ENCODE results near the gene FTSJ3.
A peak's percentile ranks its signal among the peaks of the same experiment; 100 is the strongest.
"Not testable (repeated sequence)": the region's sequence is repeated elsewhere in the genome, so short reads cannot be mapped to it uniquely, and the experiment has no call there.

The FTSJ3 gene

DNA sequence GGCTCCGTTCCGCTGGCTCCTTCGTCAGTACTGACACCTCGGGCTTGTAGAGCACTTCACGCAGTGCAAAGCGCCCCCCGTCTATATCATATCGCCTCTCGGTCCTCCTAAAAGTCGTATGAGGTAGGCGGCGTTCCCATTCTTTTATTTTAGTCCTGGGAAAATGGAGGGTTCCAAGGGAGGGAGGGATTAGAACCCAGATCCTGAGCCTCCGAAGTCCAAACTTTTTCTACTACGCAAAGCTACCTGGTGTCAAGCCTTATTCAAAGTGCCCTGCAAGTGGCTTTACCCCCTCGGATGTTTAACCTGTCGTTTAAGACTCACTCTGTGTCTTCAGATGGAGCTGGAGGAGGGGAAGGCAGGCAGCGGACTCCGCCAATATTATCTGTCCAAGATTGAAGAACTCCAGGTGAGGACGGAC is 348 bp upstream of the FTSJ3 start:
- no peak for DNase-seq (ENCODE audit: low spot score)

DNA sequence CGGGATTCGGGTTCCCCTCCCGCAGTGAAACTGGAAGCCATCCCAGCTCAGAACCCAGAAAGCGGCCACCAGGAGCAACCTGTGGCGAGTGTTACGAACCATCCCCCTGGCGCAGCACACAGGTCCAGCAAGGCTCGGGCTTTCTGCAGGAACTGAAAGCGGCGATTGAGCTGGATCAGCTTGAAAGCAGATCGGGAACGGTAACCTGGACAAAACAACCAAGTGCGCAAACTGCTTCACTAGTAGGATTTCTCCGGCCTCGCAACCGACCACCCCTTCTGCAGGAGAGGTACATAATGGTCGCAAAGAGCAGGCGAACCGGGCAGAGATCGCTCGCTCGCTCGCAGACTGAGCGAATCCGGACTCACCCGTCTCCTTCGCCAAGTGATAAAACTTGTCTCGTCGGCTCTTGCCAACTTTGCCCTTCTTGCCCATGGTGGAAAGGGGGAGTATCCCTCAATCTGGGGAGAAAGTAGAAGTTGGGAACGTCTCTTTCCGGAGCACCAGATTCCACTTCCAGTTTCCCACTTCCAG is 928 bp downstream of the FTSJ3 start:
- peak; percentile 26 for DNase-seq (ENCODE audit: low spot score)

DNA sequence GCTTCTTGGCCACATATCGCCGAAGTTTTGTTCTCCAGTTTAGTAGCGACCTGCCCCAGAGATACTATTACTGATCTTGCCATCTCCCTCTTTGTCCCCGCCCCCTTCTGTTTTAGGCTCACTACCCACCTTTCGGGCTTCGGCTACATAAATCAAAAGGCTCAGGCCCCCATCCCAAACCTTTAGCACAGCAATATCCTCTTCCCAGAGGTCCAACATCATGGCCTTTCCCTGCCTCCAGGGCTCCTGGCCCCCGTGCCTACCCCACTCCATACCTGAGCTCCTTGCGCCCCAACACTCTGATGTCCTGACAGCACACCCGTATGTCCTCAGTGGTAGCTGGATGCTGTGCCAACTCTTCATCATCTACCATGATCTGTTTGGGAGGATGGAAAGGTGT is 3.1 kb downstream of the FTSJ3 start:
- DNase-seq (ENCODE audit: low spot score), result no peak

DNA sequence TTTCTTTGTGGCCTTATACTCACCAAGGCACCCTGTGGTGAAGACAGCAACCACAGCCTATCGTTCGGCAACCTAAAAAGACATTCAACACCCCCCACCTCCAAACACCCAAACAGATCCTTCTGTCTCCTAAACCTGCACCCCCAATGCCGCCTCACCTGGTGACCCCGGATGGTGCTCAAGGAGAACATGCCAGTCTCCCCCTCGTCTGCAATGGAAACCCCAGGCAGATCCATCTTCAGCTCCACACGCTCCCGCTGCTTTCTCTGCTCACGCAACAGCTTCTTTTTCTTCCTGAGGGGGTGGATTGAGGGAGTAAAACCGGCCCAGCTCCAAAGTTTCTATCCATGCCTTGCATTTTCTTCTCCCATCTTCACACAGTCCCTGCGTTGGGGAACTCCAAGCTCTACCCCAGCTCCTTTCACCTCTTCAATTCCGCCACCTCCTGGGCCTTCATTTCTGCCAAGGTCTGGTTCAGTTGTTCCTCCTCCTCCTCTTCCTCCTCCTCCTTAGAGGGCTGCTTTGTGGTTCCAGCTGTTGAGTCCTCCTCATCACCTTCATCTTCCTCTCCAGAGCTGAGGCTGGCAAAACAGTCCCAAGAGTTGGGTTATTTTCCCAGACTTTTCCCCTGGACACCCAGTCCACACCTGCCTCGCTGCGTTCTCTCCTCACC is 3.7 kb downstream of the FTSJ3 start:
- DNase-seq (ENCODE audit: low spot score), result no peak

DNA sequence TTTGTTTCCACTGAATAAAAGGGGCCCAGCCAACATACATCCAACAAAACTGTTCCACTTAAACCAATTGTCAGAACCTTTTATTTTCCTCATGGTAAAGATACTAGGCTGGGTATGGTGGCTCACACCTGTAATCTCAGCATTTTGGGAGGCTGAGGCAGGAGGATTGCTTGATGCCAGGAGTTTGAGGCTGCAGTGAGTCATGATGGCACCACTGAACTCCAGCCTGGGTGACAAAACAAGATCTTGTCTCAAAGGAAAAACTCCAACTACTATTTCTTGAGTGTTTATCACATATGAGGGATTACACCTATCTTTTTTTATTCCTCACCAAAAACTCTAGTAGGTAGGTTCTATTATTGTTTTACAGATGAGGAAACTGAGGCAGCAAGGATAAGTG is 4.9 kb downstream of the FTSJ3 start:
- DNase-seq (ENCODE audit: low spot score), result no peak

DNA sequence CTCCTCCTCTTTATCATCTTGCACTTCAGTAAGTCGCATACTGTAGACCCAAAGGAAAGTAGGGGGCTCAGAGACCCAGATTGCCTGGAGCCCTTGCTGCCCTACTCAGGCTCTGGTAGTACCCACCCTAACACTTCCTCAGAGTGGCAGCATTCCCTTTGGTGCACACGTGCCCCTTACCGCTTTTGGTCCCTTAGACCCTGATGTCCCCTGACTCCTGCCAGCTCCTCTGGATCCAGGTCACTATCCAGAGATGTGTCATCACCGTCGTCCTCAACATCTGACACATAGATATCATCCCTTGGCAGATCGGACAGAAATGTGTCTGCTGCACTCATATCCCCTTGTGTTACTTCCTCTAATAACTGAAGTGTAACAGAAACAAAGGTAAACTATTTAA is 5.7 kb downstream of the FTSJ3 start:
- DNase-seq (ENCODE audit: low spot score), result no peak

DNA sequence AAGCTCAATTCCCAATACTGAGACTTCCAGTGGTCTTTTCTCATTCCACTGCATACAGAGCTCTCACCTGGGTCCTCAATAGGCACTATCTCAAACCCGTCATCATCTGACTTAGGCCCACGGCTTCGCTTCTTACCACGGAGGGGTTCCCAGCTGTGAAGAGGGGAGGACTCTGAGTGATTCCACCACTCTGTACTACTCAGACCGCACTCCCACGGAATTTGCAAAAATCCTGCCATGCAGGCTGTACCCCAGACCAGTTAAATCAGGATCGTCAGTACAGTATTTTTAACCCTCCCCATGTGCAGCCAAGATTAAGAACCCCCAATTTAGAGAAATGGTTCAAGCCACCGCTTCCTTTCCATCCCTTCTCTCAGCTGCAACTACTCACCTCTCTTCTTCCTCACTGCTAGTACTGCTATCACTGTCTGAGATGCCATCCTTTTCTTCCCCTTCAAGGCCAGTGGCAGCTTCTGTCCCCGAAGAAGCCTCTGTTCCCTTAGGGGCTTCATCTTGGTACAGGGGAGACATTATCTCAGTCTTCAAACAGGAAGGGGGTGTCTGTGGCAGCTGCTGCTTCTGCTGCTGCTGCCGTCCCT is 6.4 kb downstream of the FTSJ3 start:
- no peak for DNase-seq (ENCODE audit: low spot score)

DNA sequence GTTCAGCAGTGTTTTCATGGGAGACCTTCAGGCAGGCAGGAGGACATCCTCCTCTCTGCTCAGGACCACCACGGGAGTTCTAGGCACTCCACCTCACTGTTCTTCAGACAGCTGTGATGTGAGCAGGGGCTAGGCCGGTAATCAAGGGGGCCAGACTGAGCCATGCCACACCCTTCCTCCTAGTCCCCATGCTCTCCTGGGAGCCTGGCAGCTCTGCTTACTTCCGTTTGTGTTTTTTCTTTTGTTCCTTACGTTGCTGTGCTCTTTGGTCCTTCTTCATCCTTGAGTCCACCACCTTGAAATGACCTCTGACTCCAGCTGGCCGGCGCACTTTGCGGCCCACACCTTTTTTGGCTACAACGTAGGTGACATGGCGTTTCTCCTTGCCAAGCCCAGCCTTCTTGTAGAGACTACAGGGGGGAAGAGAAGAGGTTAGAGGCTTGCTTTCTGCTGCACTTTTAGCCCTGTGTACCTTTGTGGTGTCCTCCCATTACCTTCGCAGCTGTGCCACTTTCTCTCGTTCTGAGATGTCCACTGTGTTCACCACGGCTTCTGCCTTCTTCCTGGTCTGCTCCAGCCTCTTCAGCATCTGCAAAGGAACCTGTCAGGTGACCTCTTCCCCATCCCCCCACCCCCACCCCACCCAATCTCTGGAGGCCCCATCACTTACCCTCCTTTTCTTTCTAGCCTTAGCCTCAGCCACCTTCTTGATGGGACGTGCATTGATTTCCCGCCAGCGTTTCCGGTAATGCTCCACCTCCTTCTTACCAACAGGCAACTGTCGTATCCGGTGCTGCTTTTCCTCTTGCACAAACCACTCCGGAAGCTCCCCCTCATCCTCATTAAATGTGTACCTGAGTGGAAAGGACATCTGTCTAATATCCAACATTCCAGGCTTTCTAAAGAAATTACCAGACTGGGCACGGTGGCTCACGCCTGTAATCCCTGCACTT is 7.6 kb downstream of the FTSJ3 start:
- DNase-seq (ENCODE audit: low spot score), result no peak

DNA sequence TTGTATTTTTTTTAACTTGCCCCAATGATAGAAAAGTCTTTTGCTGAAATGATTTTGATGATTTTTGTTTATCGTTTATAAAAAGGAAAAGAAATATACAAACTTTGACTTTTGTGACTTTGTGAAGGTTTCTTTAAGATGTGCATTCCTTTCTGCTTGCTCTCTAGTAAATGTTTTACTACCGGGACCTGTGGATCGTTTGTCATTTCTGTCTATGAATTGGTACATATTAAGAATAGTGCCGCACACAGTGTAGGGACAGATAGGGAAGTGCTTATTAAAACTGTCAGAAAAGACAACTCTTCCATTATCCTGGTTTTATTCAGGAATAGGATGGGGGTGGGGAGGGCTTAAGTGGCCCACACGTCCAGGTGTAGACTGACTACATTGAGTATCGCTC is 8.3 kb downstream of the FTSJ3 start:
- DNase-seq (ENCODE audit: low spot score), result no peak

DNA sequence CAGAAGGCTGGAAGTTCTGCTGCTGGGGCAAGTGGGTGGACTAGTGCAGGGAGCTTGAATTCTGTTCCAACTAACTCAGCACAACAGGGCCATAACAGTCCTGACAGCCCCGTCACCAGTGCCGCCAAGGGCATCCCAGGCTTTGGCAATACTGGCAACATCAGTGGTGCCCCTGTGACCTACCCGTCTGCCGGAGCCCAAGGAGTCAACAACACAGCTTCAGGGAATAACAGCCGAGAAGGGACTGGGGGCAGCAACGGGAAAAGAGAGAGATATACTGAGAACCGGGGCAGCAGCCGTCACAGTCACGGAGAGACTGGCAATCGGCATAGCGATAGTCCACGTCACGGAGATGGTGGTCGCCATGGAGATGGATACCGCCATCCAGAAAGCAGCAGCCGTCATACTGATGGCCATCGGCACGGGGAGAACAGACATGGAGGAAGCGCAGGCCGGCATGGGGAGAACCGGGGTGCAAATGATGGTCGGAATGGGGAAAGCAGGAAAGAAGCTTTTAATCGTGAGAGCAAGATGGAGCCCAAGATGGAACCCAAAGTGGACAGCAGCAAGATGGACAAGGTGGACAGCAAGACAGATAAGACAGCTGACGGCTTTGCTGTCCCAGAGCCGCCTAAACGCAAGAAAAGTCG is 9.6 kb downstream of the FTSJ3 start:
- no peak for DNase-seq (ENCODE audit: low spot score)

DNA sequence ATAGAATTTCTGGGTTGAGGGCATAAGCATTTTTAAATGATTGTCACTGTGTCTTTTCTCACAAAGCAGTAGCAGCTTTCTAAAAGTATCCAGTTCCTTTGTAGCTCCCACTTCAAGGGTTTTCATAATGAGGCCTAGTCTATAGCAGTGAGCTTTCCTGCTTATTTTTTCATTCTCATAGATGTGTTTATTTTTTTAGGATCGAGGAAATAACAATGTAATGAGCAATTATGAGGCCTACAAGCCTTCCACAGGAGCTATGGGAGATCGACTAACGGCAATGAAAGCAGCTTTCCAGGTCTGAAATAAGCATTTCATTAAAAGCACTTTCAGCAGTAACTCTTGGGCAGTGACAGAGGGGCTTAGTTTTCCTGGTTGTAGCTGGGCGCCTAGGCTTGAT is 10.8 kb downstream of the FTSJ3 start:
- no peak for DNase-seq (ENCODE audit: low spot score)

DNA sequence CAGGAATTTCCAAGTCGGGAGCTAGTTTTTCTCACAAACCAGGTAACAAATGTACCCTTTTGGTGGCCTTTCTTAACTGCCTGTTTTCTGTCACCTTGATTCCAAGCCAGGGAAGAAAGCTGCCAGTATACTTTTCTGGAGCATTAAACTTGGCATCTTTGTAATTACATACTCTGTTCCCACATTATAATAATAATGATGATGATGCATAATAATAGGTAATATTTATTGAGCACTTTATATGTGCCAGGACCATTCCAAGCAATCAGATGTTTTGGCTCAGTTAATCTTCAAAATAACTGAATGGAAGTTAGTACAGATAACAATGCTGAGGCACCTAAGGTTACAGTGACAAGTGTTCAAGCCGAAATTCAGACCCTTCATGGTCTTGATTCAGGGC is 11.3 kb downstream of the FTSJ3 start:
- DNase-seq (ENCODE audit: low spot score), result no peak

DNA sequence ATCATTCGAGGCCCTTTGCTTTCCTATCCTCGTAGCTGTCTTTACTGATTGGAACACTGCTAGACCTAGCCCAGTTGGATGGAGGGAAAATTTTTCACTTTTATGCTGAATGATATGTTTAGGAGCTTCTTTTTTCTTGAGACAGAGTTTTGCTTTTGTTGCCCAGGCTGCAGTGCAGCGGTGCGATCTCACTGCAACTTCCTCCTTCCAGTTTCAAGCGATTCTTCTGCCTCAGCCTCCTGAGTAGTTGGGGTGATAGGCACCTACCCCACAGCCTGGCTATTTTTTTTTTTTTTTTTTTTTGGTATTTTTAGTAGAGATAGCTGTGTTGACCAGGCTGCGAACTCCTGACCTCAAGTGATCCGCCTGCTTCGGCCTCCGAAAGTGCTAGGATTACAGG is 17.5 kb downstream of the FTSJ3 start:
- no peak for DNase-seq (ENCODE audit: low spot score)

DNA sequence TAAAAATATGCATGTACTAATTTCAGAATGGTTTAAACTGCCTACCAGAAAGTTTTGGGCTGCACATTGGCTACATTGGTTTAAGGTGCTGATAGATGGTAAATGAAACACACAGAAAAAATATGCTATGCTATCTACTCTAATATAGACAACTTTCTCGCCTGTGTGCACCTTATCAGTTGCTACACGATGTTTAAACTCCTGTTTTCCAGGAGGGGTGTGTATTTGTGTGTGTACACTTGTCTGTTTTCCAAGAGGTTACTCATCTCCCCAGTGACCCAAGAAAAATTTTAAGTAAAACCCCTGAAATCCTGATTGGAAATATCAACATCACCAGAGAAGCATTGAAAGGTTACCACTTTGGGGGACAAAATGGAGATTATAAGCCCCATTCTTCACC is 21.9 kb downstream of the FTSJ3 start:
- no peak for DNase-seq (ENCODE audit: low spot score)

DNA sequence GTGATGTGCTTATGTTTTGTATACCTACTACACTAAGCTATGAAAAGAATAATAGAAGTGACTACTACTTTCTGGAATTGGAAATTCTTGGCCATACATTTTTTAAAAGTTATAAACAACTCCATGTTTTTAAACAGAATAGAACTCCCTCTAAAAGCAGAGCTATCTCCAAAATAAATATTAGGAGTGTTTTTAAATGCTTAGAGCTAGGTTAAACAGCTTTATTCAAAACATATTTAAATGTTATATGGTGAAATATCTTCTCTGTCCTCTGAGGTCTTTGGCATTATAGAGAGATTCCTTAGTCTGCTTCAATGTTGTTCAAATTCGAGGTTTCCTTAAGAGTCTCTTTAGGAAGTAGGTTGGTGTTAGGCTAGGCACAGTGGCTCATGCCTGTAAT is 23.1 kb downstream of the FTSJ3 start:
- DNase-seq (ENCODE audit: low spot score), result no peak

DNA sequence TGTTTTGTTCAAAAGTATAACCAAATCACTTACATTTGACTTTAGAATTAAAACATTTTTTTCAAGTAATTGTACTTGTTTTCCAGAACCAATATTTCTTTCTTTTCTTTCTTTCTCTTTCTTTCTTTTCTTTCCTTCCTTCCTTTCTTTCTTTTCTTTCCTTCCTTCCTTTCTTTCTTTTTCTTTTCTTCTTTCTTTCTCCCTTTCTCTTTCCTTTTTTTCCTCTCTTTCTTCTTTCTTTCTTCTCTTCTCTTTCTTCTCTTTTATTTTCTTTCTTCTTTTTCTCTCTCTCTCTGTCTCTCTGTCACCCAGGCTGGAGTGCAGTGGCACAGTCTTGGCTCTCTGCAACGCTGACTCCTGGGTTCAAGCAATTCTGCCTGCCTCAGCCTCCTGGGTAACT is 26.7 kb downstream of the FTSJ3 start:
- no peak for DNase-seq (ENCODE audit: low spot score)

DNA sequence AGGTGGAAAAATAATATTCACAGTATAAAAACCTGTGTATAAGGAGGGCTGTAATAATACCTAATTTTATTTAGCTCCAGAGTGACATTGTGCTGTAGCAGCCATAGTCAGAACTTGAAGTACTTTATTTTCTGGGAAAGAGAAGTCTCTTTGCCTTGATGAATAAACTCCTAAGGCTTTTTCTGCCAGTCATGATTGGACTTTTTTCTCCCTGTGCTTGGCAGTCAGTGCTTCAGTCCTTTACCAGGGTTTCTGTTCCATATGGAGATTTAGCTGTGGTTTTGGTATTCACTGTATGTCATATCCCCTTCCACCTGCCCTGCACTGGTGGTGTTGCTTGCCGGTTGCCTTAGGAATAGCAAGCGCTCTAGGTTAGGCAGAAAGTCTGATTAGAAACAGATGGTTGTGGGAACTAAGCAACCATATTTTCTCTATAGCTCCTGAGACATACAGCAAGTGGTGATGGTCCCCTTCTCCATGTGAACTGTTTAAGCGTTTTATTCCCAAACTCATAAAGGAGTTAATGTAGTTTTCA is 28.8 kb downstream of the FTSJ3 start:
- DNase-seq (ENCODE audit: low spot score), result no peak

DNA sequence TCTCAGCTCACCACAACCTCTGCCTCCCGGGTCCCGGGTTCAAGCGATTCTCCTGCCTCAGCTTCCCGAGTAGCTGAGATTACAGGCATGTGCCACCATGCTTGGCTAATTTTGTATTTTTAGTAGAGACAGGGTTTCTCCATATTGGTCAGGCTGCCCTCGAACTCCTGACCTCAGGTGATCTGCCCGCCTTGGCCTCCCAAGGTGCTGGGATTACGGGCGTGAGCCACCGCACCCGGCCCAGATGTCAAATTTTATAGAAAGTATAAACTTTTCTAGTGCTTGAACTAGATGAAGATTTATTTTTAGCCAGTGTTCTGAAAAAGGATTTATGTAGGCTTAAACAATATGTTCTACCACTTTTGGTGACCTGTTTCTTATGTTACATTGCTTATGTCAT is 31.1 kb downstream of the FTSJ3 start:
- DNase-seq (ENCODE audit: low spot score), result not testable (repeated sequence)

DNA sequence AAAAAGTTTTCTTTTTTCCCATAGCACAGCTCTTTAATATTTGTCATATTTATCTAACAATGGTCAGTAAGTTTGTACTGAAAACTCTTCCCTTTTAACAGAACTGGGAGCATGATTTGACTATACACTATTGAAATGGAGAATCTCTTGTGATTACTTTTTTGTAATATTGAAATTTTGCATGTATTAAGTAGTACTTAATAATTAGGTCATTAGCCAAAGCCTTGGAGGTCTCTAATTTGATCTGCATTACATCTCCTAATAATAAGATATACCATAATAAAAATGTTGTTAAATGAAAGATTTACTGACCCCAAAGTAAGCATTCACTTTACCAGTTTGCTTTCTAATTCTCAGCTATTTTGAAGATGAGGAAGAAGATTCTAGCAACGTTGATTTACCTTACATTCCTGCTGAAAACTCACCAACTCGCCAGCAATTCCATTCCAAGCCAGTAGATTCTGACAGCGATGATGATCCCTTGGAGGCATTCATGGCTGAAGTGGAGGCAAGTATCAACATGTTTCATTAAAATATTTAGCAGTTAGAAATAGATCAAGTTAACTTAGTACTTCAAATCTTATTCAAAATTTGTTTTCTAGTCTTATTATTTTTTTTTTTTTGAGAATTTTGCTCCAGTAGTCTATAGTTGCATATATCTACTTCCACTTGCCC is 35.3 kb downstream of the FTSJ3 start:
- no peak for DNase-seq (ENCODE audit: low spot score)

DNA sequence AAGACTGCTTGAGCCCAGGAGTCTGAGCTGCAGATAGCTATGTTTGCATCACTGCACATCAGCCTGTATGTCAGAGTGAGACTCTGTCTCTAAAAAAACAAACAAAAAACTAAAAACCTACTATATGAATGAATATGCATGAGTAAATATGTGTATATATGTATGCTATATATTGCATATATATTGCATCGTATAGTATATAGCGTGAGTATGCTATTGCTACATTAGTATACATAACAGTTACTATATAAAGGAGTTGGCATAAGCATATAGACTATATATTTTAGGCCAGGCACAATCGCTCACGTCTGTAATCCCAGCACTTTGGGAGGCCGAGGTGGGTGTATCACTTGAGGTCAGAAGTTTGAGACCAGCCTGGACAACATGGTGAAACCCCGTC is 37.4 kb downstream of the FTSJ3 start:
- DNase-seq (ENCODE audit: low spot score), result no peak

DNA sequence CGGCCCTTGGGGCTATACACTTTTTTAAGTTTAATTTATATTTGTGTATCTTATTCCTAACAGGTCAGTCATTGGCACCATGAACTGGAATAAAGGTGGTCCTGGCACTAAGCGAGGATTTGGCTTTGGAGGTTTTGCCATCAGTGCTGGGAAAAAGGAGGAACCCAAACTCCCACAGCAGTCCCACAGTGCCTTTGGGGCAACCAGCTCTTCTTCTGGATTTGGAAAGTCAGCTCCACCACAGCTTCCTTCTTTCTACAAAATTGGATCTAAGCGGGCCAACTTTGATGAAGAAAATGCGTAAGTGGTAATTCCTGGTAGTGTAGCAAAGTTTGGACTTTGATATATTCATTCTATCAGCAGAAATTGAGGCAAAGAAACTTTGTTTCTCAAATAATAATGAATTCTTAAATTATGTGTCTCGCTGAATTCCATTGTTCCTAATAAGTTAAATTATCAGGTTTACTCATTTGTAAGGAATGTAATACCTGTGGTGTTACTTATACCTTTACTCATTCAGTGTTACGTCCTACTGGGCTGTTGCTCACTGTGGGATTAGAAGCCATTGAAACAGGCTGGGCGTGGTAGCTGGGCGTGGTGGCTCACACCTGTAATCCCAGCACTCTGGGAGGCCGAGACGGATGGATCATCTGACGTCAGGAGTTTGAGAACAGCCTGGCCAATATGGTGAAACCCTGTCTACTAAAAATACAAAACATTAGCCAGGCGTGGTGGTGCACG is 40.3 kb downstream of the FTSJ3 start:
- DNase-seq (ENCODE audit: low spot score), result no peak

All from SW480 (cell line).